HL-60 (cell line): ENCODE data around the gene CIP2A.

Source experiments
- DNase-seq, 2 experiments: peaks; one replicate each; pipeline ENCODE4 v3.0.0-alpha.2; 2010 to 2020; ENCODE audit warnings: low read depth in 1 of 2, low spot score in 1 of 2
- H3K27ac ChIP-seq: fragments of 250-450 bp; sonication (Bioruptor Pico); replicated peaks from 2 replicates; pipeline ENCODE4 v1.5.1; 2020; ENCODE audit warnings: mild to moderate bottlenecking, moderate library complexity
- H3K27me3 ChIP-seq: fragments of 250-450 bp; sonication (Bioruptor Pico); 2 replicates; pipeline ENCODE4 v1.5.1; 2021; ENCODE audit warnings: mild to moderate bottlenecking, moderate library complexity; ENCODE audit not compliant: insufficient read depth, poor library complexity, severe bottlenecking
- H3K4me3 ChIP-seq: replicated peaks from 2 replicates; pipeline ENCODE4 v1.5.1; 2011; ENCODE audit warnings: mild to moderate bottlenecking, control low read depth, low read length; ENCODE audit not compliant: insufficient read depth
- GABPA ChIP-seq: IDR thresholded peaks from 2 replicates; pipeline ENCODE4 v1.6.1; 2012; ENCODE audit warnings: low read depth
- POLR2AphosphoS5 ChIP-seq: IDR thresholded peaks from 2 replicates; pipeline ENCODE4 v1.6.1; 2012; ENCODE audit warnings: low read depth
- REST ChIP-seq: IDR thresholded peaks from 2 replicates; pipeline ENCODE4 v1.6.1; 2012; ENCODE audit warnings: low read depth; ENCODE audit not compliant: insufficient replicate concordance
- SPI1 ChIP-seq: IDR thresholded peaks from 2 replicates; pipeline ENCODE4 v1.6.1; 2012; ENCODE audit warnings: low read depth, mild to moderate bottlenecking, borderline replicate concordance
- TF ChIP-seq, protein P1 (sequence below): IDR thresholded peaks from one replicate; pipeline ENCODE4 v1.5.1; 2011; ENCODE audit warnings: low read length, control low read depth, inconsistent platforms; ENCODE audit not compliant: insufficient read depth

Gene CIP2A

DNA sequence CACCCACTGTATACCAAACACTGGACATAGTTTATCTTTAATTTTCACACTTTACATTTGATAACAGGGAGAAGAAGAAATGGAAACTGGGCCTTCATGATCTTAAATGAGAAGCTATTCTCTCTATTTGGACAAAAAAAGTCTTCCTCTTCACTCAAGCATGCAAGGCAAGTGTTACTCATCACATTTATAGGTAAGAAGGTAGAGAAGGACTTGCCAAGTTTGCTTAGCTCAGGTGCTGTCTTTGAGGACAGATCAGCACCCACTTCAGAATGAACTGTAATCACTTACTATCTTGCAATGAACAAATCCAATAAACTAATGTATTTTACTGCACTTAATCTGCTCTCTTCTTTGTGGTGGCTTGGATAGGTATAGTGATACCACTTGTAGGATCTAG, 77.7 kb downstream of the CIP2A start:
- no peak for TF ChIP-seq GABPA
- Histone ChIP-seq H3K27me3 (no peaks in the 10 kb centered on the region), H3K4me3 (no peak overlapping the region), H3K27ac (no peak overlapping the region)
- no peak for DNase-seq

DNA sequence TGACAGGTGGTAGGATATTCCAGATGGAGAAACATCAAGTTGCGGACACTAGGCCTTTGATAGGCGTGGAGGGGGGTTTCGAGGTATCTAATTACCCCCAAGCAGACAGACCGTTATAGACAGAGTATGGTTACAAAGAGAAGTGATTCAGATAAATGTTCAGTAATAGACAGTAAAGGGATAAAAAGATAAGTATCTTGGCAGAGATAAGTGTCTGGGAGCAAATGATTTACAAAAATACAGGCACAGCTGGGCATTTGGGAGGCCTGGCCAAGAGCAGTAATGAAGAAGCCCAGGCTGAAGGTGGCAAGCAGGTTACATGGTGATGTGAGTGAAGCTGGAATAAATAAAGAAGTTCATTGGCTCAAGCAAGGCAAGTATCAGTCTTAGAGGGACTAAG, 78.2 kb downstream of the CIP2A start:
- no peak for DNase-seq
- H3K4me3 ChIP-seq, result no peak overlapping the region
- H3K27ac ChIP-seq, result no peak overlapping the region
- no peak for TF ChIP-seq POLR2AphosphoS5
- no peak for TF ChIP-seq GABPA
- TF ChIP-seq, protein P1, sequence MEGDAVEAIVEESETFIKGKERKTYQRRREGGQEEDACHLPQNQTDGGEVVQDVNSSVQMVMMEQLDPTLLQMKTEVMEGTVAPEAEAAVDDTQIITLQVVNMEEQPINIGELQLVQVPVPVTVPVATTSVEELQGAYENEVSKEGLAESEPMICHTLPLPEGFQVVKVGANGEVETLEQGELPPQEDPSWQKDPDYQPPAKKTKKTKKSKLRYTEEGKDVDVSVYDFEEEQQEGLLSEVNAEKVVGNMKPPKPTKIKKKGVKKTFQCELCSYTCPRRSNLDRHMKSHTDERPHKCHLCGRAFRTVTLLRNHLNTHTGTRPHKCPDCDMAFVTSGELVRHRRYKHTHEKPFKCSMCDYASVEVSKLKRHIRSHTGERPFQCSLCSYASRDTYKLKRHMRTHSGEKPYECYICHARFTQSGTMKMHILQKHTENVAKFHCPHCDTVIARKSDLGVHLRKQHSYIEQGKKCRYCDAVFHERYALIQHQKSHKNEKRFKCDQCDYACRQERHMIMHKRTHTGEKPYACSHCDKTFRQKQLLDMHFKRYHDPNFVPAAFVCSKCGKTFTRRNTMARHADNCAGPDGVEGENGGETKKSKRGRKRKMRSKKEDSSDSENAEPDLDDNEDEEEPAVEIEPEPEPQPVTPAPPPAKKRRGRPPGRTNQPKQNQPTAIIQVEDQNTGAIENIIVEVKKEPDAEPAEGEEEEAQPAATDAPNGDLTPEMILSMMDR, result no peak
- no peak for TF ChIP-seq REST
- no peak for TF ChIP-seq SPI1
- H3K27me3 ChIP-seq, result no peaks in the 10 kb centered on the region

- DNase-seq, result no peak
- Histone ChIP-seq H3K27me3 (no peaks in the 10 kb centered on the region), H3K27ac (no peak within 1 kb of the TSS), H3K4me3 (no peak within 1 kb of the TSS)
- TF ChIP-seq, protein P1, result no peak
- no peak for TF ChIP-seq SPI1
- TF ChIP-seq REST, result no peak
- TF ChIP-seq GABPA, result no peak
- TF ChIP-seq POLR2AphosphoS5, result no peak
Observed at GRCh38 chr3:108510496-108510895, 78.7 kb downstream of the CIP2A start, which contains the start of gene MYH15. Gene MYH15, minus strand, starts transcription at chr3:108510596. Its CDS starts 66 bp downstream, at chr3:108510530.

- no peak overlapping the region for H3K27ac ChIP-seq
- no peak for DNase-seq
- H3K27me3 ChIP-seq, result no peaks in the 10 kb centered on the region
Observed at GRCh38 chr3:108509871-108510270, 79.4 kb downstream of the CIP2A start.

More at GRCh38 chr3:108509871-108510270, 79.4 kb downstream of the CIP2A start:
- no peak for TF ChIP-seq REST
- H3K4me3 ChIP-seq, result no peak overlapping the region
